ENCODE measurements around the gene SH3PXD2B. TPM values are rescaled to one million over a fixed set of nuclear protein-coding genes. Genes with fewer than 3 reads are reported as not detected.

SH3PXD2B gene
- total and polyA plus RNA-seq, 2 of the 13 experiments (the other 11 are each of a cell fraction or from before 2014, with no cell fraction given) = 3.4 to 4.6 TPM

DNA sequence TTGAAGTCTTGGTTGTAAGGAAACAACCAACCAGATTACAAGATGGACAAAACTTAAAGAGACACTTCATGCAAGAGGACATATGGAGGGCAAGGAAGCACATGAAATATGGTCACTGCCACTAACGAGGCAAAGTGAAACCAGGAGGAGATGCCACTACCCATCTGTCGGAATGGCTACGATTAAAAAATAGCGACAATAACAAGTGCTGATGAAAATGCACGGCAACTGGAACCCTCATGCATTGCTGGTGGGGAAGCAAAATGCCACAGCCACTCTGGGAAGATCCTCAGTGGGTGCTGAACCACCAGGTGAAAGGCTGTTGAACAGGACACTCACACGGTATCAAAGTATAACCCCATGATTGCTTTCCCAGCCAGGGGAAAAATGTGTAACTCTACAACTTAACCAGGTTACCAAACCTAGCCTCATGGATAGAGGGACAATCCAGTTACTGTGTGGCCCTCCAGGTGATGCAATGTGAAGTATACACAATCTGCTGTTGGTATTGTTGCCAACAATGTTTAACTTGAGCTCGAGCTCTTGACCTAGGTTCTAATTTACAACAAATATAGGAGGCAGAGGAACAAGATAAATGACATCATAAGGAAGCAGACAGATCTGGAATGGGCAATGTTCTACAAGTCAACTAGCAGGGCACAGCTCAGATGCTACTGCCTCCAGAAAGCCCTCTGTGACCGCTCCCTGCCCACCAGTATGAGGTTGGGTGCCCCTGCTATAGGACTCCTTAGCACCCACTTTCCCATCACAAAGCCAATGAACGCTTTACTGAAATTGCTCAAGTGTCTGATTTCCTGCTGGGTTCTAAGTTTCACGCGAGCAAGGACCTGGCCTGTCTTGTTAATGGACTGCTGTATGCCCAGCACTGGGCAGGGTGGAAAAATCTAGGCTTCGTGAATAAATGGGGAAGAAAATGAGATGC lies 25.8 kb downstream of the SH3PXD2B start (continued):
- TF ChIP-seq, protein P1, sequence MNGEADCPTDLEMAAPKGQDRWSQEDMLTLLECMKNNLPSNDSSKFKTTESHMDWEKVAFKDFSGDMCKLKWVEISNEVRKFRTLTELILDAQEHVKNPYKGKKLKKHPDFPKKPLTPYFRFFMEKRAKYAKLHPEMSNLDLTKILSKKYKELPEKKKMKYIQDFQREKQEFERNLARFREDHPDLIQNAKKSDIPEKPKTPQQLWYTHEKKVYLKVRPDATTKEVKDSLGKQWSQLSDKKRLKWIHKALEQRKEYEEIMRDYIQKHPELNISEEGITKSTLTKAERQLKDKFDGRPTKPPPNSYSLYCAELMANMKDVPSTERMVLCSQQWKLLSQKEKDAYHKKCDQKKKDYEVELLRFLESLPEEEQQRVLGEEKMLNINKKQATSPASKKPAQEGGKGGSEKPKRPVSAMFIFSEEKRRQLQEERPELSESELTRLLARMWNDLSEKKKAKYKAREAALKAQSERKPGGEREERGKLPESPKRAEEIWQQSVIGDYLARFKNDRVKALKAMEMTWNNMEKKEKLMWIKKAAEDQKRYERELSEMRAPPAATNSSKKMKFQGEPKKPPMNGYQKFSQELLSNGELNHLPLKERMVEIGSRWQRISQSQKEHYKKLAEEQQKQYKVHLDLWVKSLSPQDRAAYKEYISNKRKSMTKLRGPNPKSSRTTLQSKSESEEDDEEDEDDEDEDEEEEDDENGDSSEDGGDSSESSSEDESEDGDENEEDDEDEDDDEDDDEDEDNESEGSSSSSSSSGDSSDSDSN (CRISPR knock-in tag; IDR thresholded peaks at IDR 0.05) = no peak
- TF ChIP-seq KAT8 (CRISPR knock-in tag; IDR thresholded peaks at IDR 0.05) = no peak
- no peak for TF ChIP-seq SMARCC2 (IDR thresholded peaks at IDR 0.05)
- TF ChIP-seq RARA (CRISPR knock-in tag; IDR thresholded peaks at IDR 0.05) = peak; percentile 57
- TF ChIP-seq CC2D1A (CRISPR knock-in tag; IDR thresholded peaks at IDR 0.05) = no peak
- TF ChIP-seq TBX2 (CRISPR knock-in tag; IDR thresholded peaks at IDR 0.05; ENCODE audit: borderline replicate concordance) = peak; percentile 82
- TF ChIP-seq, protein P2, sequence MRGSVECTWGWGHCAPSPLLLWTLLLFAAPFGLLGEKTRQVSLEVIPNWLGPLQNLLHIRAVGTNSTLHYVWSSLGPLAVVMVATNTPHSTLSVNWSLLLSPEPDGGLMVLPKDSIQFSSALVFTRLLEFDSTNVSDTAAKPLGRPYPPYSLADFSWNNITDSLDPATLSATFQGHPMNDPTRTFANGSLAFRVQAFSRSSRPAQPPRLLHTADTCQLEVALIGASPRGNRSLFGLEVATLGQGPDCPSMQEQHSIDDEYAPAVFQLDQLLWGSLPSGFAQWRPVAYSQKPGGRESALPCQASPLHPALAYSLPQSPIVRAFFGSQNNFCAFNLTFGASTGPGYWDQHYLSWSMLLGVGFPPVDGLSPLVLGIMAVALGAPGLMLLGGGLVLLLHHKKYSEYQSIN (CRISPR knock-in tag; IDR thresholded peaks at IDR 0.05; ENCODE audit: borderline replicate concordance) = no peak
- no peak for TF ChIP-seq SP1 (IDR thresholded peaks at IDR 0.05)
- no peak for TF ChIP-seq SP1 (CRISPR knock-in tag; IDR thresholded peaks at IDR 0.05)
- TF ChIP-seq, protein P3, sequence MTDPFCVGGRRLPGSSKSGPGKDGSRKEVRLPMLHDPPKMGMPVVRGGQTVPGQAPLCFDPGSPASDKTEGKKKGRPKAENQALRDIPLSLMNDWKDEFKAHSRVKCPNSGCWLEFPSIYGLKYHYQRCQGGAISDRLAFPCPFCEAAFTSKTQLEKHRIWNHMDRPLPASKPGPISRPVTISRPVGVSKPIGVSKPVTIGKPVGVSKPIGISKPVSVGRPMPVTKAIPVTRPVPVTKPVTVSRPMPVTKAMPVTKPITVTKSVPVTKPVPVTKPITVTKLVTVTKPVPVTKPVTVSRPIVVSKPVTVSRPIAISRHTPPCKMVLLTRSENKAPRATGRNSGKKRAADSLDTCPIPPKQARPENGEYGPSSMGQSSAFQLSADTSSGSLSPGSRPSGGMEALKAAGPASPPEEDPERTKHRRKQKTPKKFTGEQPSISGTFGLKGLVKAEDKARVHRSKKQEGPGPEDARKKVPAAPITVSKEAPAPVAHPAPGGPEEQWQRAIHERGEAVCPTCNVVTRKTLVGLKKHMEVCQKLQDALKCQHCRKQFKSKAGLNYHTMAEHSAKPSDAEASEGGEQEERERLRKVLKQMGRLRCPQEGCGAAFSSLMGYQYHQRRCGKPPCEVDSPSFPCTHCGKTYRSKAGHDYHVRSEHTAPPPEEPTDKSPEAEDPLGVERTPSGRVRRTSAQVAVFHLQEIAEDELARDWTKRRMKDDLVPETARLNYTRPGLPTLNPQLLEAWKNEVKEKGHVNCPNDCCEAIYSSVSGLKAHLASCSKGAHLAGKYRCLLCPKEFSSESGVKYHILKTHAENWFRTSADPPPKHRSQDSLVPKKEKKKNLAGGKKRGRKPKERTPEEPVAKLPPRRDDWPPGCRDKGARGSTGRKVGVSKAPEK (CRISPR knock-in tag; IDR thresholded peaks at IDR 0.05; ENCODE audit: borderline replicate concordance) = no peak
- no peak for TF ChIP-seq ZKSCAN1 (IDR thresholded peaks at IDR 0.05; ENCODE audit: low read length)
- TF ChIP-seq, protein P4, sequence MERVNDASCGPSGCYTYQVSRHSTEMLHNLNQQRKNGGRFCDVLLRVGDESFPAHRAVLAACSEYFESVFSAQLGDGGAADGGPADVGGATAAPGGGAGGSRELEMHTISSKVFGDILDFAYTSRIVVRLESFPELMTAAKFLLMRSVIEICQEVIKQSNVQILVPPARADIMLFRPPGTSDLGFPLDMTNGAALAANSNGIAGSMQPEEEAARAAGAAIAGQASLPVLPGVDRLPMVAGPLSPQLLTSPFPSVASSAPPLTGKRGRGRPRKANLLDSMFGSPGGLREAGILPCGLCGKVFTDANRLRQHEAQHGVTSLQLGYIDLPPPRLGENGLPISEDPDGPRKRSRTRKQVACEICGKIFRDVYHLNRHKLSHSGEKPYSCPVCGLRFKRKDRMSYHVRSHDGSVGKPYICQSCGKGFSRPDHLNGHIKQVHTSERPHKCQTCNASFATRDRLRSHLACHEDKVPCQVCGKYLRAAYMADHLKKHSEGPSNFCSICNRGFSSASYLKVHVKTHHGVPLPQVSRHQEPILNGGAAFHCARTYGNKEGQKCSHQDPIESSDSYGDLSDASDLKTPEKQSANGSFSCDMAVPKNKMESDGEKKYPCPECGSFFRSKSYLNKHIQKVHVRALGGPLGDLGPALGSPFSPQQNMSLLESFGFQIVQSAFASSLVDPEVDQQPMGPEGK (CRISPR knock-in tag; IDR thresholded peaks at IDR 0.05) = peak; percentile 46; the same call in 1 of the 2 replicates
- TF ChIP-seq, protein P5, sequence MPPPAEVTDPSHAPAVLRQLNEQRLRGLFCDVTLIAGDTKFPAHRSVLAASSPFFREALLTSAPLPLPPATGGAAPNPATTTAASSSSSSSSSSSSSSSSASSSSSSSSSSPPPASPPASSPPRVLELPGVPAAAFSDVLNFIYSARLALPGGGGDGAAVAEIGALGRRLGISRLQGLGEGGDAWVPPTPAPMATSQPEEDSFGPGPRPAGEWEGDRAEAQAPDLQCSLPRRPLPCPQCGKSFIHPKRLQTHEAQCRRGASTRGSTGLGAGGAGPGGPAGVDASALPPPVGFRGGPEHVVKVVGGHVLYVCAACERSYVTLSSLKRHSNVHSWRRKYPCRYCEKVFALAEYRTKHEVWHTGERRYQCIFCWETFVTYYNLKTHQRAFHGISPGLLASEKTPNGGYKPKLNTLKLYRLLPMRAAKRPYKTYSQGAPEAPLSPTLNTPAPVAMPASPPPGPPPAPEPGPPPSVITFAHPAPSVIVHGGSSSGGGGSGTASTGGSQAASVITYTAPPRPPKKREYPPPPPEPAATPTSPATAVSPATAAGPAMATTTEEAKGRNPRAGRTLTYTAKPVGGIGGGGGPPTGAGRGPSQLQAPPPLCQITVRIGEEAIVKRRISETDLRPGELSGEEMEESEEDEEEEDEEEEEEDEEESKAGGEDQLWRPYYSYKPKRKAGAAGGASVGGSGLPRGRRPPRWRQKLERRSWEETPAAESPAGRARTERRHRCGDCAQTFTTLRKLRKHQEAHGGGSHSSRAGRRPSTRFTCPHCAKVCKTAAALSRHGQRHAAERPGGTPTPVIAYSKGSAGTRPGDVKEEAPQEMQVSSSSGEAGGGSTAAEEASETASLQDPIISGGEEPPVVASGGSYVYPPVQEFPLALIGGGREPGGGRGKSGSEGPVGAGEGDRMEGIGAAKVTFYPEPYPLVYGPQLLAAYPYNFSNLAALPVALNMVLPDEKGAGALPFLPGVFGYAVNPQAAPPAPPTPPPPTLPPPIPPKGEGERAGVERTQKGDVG (CRISPR knock-in tag; IDR thresholded peaks at IDR 0.05; ENCODE audit: borderline replicate concordance) = no peak
